Bronchial epithelial cell (primary cell): Measurements from ENCODE around the gene SDS. TPM values are rescaled to one million over a fixed set of nuclear protein-coding genes. Genes with fewer than 3 reads are reported as not detected.

Source experiments
- DNase-seq: peaks from one replicate; pipeline ENCODE4 v3.0.0-alpha.2; 2010; ENCODE audit warnings: low read depth
- FAIRE-seq: peaks from 2 replicates; lab custom pipeline; 2011; peaks lifted over from hg19 to GRCh38; lab: Jason Lieb, UNC
- H3K27me3 ChIP-seq: 2 replicates; pipeline ENCODE4 v1.5.1; 2011; ENCODE audit warnings: low read length; ENCODE audit not compliant: control insufficient read depth, insufficient read depth
- H3K36me3 ChIP-seq: 2 replicates; pipeline ENCODE4 v1.5.1; 2011; ENCODE audit warnings: low read length; ENCODE audit not compliant: control insufficient read depth, insufficient read depth
- H3K4me3 ChIP-seq: 2 replicates; pipeline ENCODE4 v1.5.1; 2011; ENCODE audit warnings: mild to moderate bottlenecking, low read depth, low read length, control low read depth
- CTCF ChIP-seq: IDR thresholded peaks from 2 replicates; pipeline ENCODE4 v1.5.1; 2011; ENCODE audit warnings: mild to moderate bottlenecking, moderate library complexity, low read length, control low read depth, inconsistent platforms; ENCODE audit not compliant: insufficient read depth, severe bottlenecking
- total RNA-seq: library from RNA; depleted of rRNA; stranded (reverse); fragments of >200 nt; gene quantifications from 2 replicates; pipeline ENCODE4 v1.2.1, GENCODE V29; 2014

Gene SDS
- total RNA-seq, 1 donor from 2014 or later, result not detected

- FAIRE-seq (no peak), DNase-seq (no peak)
- H3K4me3 ChIP-seq, result no peak overlapping the region
- no peak for TF ChIP-seq CTCF
- no peaks in the 10 kb centered on the region for H3K27me3 ChIP-seq
- H3K36me3 ChIP-seq, result no peaks in the 10 kb centered on the region
Observed at GRCh38 chr12:113418213-113418879, 14.7 kb upstream of the SDS start.

- no peak for FAIRE-seq
Observed at GRCh38 chr12:113416091-113416754, 12.5 kb upstream of the SDS start.

GRCh38 chr12:113414519-113415038 lies 10.9 kb upstream of the SDS start:
- Histone ChIP-seq H3K4me3 (no peak overlapping the region), H3K36me3 (no peaks in the 10 kb centered on the region), H3K27me3 (no peaks in the 10 kb centered on the region)
- no peak for FAIRE-seq
- DNase-seq, result no peak
- TF ChIP-seq CTCF, result no peak

More at GRCh38 chr12:113416091-113416754, 12.5 kb upstream of the SDS start:
- Histone ChIP-seq H3K36me3 (no peaks in the 10 kb centered on the region), H3K27me3 (no peaks in the 10 kb centered on the region), H3K4me3 (no peak overlapping the region)
- DNase-seq, result peak; percentile 15
- no peak for TF ChIP-seq CTCF

- no peak for TF ChIP-seq CTCF
- FAIRE-seq (no peak), DNase-seq (no peak)
- Histone ChIP-seq H3K36me3 (no peaks in the 10 kb centered on the region), H3K27me3 (no peaks in the 10 kb centered on the region), H3K4me3 (no peak overlapping the region)
Observed at GRCh38 chr12:113413488-113413939, 9.8 kb upstream of the SDS start.

GRCh38 chr12:113409462-113410124 lies 5.9 kb upstream of the SDS start:
- DNase-seq, result no peak
- no peak for FAIRE-seq
- Histone ChIP-seq H3K36me3 (no peaks in the 10 kb centered on the region), H3K27me3 (no peaks in the 10 kb centered on the region), H3K4me3 (no peak overlapping the region)
- TF ChIP-seq CTCF, result no peak
